B cell (primary cell): ENCODE results near the gene AP1M1.

Source experiments
- CTCF ChIP-seq: fragments of 200-600 bp; IDR thresholded peaks from one replicate; pipeline ENCODE4 v1.8.0; 2022; ENCODE audit warnings: antibody characterized with exemption, mild to moderate bottlenecking
- EZH2 ChIP-seq: IDR thresholded peaks from 2 replicates; pipeline ENCODE4 v1.6.1; 2012; ENCODE audit warnings: borderline replicate concordance, low read depth, mild to moderate bottlenecking, moderate library complexity, low read length; ENCODE audit not compliant: insufficient read depth, poor library complexity, severe bottlenecking

DNA sequence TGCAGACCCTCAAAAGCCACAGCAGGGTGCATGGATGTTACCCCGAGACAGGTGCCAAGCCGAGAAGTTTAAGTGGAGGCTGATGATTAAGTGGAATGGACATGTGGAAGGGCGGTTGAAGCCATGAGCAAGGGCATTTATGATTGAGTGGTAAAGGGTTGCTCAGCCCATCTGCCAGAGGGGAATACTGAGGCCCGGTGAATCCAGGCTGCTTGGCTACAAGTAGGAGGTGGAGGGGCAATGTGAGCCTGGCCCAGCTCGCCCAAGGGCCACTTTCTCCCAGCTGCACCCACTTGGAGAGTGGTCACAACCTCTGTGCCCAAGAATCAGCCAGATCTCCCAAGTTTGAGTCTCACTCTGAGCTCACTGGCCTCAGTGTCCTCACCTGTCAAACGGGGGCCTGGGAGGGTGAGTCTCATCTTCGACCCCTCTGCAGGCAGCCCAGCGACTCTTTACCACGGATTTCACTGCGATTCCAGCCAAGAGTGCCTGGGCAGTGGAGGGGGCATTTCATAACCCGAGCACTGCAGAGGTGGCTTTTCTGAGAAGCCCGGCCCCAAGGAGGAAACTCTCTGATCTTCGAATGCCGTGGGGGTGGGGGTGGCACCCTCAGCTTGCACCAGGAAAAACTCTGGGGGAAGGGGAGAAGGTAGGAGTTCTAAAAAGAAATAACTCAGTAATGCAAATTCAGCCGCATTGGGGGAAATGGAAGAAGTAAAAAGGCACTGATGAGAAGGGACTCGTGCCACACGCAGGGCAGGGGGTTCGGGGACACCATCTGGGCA is 64.1 kb downstream of the AP1M1 start:
- TF ChIP-seq CTCF, result no peak
- no peak for TF ChIP-seq EZH2
